GM19043 (cell line): ENCODE results near the gene SLC34A3.
A peak's percentile ranks its signal among the peaks of the same experiment; 100 is the strongest.

ENCODE experiments used
- ATAC-seq: cut with Tn5 transposase; IDR thresholded peaks from one replicate; pipeline ENCODE4 v1.9.1; 2021; ENCODE audit warnings: low read depth; ENCODE audit not compliant: unreplicated experiment

SLC34A3 gene

GRCh38 chr9:137217276-137218211 lies 13.2 kb upstream of the SLC34A3 start:
- ATAC-seq = no peak

DNA sequence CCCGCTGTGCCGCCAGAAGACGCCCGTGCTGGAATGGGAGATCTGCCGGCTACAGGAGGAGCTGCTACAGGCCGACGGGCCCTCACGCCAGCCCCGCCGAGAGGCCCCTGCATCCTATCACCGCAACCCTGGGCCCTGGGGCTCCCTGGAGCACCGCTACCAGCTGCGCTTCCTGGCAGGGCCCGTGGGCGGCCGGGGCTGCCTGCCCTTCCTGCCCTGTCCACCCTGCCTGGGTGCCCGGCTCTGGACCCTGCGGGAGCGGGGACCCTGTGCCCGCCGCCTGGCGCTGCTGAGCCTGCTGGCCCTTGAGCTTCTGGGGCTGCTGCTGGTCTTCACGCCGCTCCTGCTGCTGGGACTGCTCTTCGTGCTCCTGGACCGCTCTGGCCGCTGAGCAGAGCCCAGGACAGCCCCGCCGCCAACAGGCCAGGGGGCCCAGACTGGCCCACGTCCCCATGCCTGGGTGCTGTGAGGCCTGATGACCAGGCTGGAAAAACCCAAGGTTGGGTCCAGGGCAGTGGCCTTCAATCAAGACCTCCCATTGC lies 12.4 kb upstream of the SLC34A3 start:
- no peak for ATAC-seq

DNA sequence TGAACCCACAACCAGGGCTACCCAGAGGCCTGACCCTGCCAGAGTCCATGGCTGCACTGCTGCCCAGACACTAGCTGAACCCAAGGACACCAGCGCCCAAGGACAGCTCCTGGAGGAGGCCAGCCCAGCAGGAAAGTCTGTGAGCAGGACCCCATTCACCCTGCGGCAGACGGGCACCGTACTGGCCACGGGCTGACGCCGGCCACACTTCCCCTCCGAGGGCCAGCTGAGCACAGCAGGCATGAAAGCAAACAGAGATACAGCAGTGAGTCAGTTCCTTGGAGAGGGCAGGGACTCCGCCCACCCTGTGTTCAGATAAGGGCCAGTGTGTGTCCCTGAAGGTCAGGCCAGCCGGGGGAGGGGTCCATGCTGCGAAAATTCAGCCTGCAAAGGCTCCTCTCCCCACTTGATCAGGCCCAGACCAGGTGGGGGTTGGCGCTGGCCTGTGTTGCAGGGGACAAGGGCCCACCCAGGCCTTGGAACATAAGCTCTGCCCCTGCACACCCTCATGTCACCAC lies 11.9 kb upstream of the SLC34A3 start:
- no peak for ATAC-seq

DNA sequence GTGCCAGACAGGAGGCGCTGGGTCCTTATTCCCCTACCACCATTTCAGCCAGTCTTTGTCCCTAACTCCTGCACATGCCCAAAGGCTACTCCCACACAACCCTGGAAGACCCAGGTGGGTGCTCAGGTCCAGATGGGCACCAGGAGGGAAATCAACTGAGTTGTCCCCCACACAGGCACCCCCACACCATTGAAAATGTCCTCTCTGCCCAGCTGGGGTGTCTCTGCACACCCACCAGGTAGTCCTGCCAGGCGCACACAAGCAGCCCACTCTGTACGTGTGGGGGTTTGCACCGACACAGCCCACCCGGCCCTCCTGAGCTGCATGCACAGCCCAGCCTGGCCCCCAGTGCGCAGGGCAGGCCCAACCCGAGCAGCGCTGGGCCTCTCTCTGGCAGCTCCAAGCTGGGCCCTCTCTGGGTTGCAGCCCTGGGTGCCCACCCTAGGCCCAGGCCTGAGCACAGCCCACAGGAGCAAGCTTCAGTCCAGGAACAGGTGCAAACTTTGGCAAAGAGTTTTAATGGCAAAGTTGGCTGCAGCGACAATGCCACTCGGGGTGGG lies 10.9 kb upstream of the SLC34A3 start:
- ATAC-seq = no peak

GRCh38 chr9:137220317-137221094 lies 10.2 kb upstream of the SLC34A3 start:
- no peak for ATAC-seq

GRCh38 chr9:137221095-137221505 lies 9.6 kb upstream of the SLC34A3 start:
- no peak for ATAC-seq

- no peak for ATAC-seq
Observed at GRCh38 chr9:137221506-137222111, 9.1 kb upstream of the SLC34A3 start.

DNA sequence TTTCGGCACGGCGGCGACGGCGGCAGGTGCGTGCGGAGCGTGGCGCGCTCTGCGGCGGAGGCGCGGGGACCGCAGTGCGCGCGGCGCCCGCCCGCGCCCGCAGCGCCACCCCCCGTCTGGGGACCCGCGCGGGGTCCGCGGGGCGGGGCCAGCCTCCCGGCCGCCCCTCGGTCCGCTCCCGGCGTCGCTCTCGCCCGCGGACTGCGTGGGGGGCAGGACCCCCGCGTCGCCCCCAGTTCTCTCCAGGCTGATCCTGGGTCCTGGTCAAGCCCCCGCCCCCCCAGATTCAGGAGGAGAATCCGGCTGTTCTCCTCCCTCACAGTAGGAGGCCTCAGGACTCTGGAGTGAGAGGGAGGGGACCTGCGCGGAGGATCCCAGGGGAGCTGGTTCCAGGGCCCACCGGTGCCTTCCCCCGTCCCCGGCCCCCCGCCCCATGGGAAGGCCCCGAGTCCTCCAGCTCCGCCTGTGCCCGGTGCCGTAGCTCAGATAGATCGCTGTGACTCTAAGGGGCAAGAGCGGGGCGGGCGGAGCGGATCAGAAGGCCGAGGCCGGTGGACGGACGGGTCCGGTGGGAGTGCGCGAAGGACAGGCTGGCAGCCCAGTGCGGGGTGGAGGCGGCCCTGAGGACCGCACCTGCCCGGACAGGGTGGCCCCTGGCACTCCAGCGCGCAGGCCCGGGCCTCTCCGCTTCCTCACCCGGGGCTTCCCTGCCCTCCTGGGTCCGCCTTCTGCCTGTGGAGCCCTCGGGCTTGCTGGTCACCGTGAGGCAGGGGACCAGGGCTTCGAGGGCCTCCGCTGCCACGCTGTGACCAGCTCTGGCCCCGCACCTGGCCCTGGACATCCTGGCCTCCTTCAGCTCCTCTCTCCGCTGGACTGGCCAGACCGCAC lies 8.3 kb upstream of the SLC34A3 start, which contains the start of gene RNF208:
TSS of gene RNF208 (minus strand) at position 51 of the 888 bp plus-strand sequence. CDS start 1,028 bp downstream, outside the sequence.
- no peak for ATAC-seq

DNA sequence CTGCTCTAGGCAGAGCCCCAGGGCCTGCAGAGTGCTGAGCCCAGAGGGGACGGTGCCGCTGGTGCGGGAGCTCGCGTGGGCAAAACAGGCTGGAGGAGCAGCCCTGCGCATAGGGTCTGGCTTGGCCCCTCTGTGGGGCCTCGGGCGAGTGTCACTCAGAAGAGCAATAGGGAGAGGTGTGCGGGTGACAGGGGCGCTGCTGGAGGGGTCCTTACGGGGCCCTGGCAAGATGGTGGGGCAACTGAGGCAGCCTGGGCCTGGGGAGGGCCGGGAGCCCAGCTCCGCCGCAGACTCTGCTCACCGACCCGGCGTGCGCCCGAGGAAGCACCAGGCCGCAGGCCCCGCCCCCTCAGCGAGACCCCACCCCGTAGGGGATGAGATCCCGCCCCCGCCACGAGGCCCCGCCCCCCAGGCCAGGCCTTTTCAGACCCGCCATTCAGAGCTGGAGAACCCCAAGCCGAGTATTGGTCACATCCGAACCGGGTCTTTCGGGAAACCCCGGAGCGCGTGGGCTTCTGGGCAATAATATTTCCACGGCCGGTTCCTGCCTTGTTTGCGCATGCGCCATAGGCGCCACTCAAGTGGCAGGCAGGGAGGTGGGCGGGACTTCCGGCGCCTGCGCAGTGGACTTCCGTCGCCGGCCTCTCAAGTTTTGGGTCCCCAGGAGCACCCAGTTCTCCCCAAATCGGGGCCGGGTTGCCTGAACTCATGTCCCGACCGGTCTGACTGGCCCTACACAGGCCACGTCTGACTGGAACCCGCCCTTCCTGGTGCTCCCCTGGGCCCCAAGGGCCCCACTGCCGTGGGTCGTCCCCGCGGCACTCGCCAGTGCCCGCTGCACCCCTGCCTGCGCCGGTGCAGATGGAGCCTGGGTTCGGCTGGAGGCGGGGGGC lies 7.4 kb upstream of the SLC34A3 start:
- peak; percentile 72 for ATAC-seq

GRCh38 chr9:137224830-137225694 lies 5.6 kb upstream of the SLC34A3 start, which contains the start of gene CYSRT1:
CYSRT1 (plus strand) TSS chr9:137225174; CDS start chr9:137225622, 448 bp downstream.
- ATAC-seq = no peak

DNA sequence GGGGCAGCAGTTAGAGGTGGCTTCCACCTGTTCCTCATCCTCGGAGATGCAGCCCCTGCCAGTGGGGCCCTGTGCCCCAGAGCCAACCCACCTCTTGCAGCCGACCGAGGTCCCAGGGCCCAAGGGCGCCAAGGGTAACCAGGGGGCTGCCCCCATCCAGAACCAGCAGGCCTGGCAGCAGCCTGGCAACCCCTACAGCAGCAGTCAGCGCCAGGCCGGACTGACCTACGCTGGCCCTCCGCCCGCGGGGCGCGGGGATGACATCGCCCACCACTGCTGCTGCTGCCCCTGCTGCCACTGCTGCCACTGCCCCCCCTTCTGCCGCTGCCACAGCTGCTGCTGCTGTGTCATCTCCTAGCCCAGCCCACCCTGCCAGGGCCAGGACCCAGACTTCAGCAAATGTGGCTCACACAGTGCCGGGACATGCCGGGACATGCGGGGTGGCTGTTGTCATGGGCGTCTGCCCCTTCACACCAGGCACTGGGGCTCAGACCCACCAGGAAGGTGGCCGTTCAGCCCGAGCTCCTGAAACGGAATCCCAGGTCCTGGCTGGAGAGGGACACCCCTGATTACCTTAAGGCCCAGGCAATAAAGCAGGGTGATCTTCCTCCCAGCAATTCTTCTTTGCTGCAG lies 4.9 kb upstream of the SLC34A3 start:
- no peak for ATAC-seq

- no peak for ATAC-seq
Observed at GRCh38 chr9:137226338-137227053, 4.2 kb upstream of the SLC34A3 start.

- ATAC-seq = no peak
Observed at GRCh38 chr9:137227054-137227852, 3.4 kb upstream of the SLC34A3 start, which contains the start of gene RNF224. RNF224 (plus strand) TSS chr9:137227502; CDS start chr9:137228336, 834 bp downstream.

DNA sequence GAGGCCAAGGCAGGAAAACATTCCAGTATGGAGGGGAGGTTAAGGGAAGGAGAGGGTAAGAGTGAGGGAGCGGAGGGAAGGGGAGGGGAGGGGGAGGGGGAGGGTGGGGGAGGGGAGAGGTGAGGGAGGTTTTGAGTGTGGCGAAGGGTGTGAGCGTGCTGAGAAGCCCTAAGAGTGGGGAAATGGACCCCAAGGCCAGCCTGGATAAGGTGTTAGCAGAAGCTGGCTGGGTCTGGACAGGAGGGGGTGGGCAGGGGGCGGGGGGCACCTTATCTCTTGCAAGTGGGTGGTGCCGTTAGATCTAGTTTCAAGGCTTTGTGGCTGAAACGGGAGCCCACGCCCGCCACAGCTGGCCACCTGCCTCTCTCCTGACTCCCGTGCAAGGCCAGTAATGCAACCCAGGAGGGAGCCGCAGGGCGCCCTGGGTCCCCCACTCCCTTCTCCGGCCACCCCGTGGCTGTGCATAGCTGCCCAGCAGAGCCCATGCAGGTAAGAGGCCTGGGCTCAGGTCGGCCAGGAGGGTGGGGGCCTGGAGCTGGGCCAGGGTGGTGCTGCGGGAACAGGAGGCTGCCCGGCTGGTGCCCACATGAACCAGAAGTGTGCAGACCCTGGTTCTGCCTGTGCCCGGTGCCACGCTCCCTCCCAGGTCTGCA lies 2.7 kb upstream of the SLC34A3 start:
- no peak for ATAC-seq

GRCh38 chr9:137228506-137228967 lies 2.2 kb upstream of the SLC34A3 start:
- ATAC-seq = no peak
